K562 (cell line): Measurements from ENCODE around the gene NLGN2. TPM values are rescaled to one million over a fixed set of nuclear protein-coding genes. Genes with fewer than 3 reads are reported as not detected.

Experiments used
- ATAC-seq: fragments of 200-7000 bp; cut with Tn5 transposase; 3 replicates; pipeline ENCODE4 v1.9.1; 2020; ENCODE audit warnings: moderate library complexity
- BruUV-seq: library from RNA; stranded (reverse); fragments of 400-500 nt; replicated peaks from 2 replicates; lab custom pipeline; 2021; lab: Mats Ljungman, UMichigan
- CTCF ChIA-PET: fragments of 300-600 bp; formaldehyde crosslinking; extraction: SDS; loops from one replicate; lab custom pipeline; 2021; ENCODE audit warnings: low intra/inter-chr PET ratio; lab: Yijun Ruan, JAX
- POLR2A ChIA-PET: fragments of 300-600, 350-650 bp; sonication (Branson Sonifier 250); formaldehyde crosslinking; extraction: SDS; loops from one replicate; lab custom pipeline; 2021; ENCODE audit warnings: antibody characterized with exemption, inconsistent platforms; lab: Yijun Ruan, JAX
- DNase-seq, 4 experiments: peaks; one replicate each; pipeline versions ENCODE4 v3.0.0 to v3.0.0-alpha.2; 2011 to 2018; ENCODE audit warnings: low spot score in 3 of 4, mixed read lengths in 3 of 4; ENCODE audit errors: extremely low read depth in 1 of 4
- FAIRE-seq: peaks from 2 replicates; lab custom pipeline; 2011; peaks lifted over from hg19 to GRCh38; lab: Jason Lieb, UNC
- H2AFZ ChIP-seq: 2 replicates; pipeline ENCODE4 v1.6.0; 2011; ENCODE audit warnings: low read depth, low read length, control low read depth, inconsistent platforms
- H3K27ac ChIP-seq: fragments of 200-600 bp; 3 replicates; pipeline ENCODE4 v1.8.0; 2011; ENCODE audit warnings: low read depth, mild to moderate bottlenecking, control low read depth, inconsistent platforms, low read length, moderate library complexity, mixed read lengths; ENCODE audit errors: extremely low read depth
- H3K27me3 ChIP-seq, 2 experiments: fragments of 300-600 bp in 1 of 2; 2 replicates in 1 of 2; 3 replicates in 1 of 2; pipeline versions ENCODE4 v1.6.0 to v1.8.0; 2011; ENCODE audit warnings: inconsistent platforms in 2 of 2, low read length in 2 of 2, mild to moderate bottlenecking in 1 of 2, mixed read lengths in 1 of 2, moderate library complexity in 1 of 2; ENCODE audit not compliant: control insufficient read depth in 2 of 2, insufficient read depth in 2 of 2
- H3K36me3 ChIP-seq: fragments of 300-600 bp; 3 replicates; pipeline ENCODE4 v1.8.0; 2011; ENCODE audit warnings: mild to moderate bottlenecking, low read length, inconsistent platforms; ENCODE audit not compliant: control insufficient read depth, insufficient read depth
- H3K4me1 ChIP-seq, 2 experiments: fragments of 200-600 bp in 1 of 2; replicated peaks in 1 of 2; 2 replicates in 1 of 2; 3 replicates in 1 of 2; pipeline versions ENCODE4 v1.5.1 to v1.8.0; 2011; ENCODE audit warnings: inconsistent platforms in 2 of 2, low read length in 2 of 2, mild to moderate bottlenecking in 1 of 2, mixed read lengths in 1 of 2, moderate library complexity in 1 of 2; ENCODE audit not compliant: control insufficient read depth in 2 of 2, insufficient read depth in 2 of 2
- H3K4me2 ChIP-seq: 2 replicates; pipeline ENCODE4 v1.6.1; 2011; ENCODE audit warnings: low read length, control low read depth, inconsistent platforms, mixed read lengths; ENCODE audit not compliant: insufficient read depth
- H3K4me3 ChIP-seq: fragments of 200-600 bp; sonication (generic), shearing (Covaris generic); 2 replicates; pipeline ENCODE4 v1.5.1; 2016; ENCODE audit warnings: control low read depth, inconsistent platforms
- H3K79me2 ChIP-seq: fragments of 200-600 bp; 3 replicates; pipeline ENCODE4 v1.8.0; 2011; ENCODE audit warnings: low read length, inconsistent platforms; ENCODE audit not compliant: control insufficient read depth, insufficient read depth
- H3K9ac ChIP-seq, 2 experiments: 2 replicates each; pipeline versions ENCODE4 v1.6.0 to v1.6.1; 2011; ENCODE audit warnings: low read depth in 2 of 2, low read length in 2 of 2, control low read depth in 1 of 2, inconsistent platforms in 1 of 2, mild to moderate bottlenecking in 1 of 2, mixed read lengths in 1 of 2; ENCODE audit not compliant: insufficient read depth in 1 of 2
- H3K9me1 ChIP-seq: one replicate; pipeline ENCODE4 v1.6.0; 2011; ENCODE audit warnings: inconsistent platforms, mild to moderate bottlenecking, low read length, moderate library complexity; ENCODE audit not compliant: control insufficient read depth, insufficient read depth
- H3K9me3 ChIP-seq: replicated peaks from 2 replicates; pipeline ENCODE4 v1.5.1; 2011; ENCODE audit warnings: low read depth, low read length, inconsistent platforms; ENCODE audit not compliant: control insufficient read depth, insufficient read depth
- H4K20me1 ChIP-seq: replicated peaks from 2 replicates; pipeline ENCODE4 v1.6.1; 2011; ENCODE audit warnings: low read length, inconsistent platforms, mixed read lengths; ENCODE audit not compliant: control insufficient read depth, insufficient read depth
- CEBPG ChIP-seq, 3 experiments: fragments of 200-800 bp in 1 of 3; sonication (Bioruptor generic) in 1 of 3; sonication (generic) in 1 of 3; formaldehyde crosslinking in 1 of 3; IDR thresholded peaks in 2 of 3; conservative IDR thresholded peaks in 1 of 3; 2 replicates each; pipeline versions ENCODE4 v1.6.1 to v1.8.0; 2016 to 2022; ENCODE audit warnings: missing compliant biosample characterization in 2 of 3, missing genetic modification characterization in 2 of 3, mild to moderate bottlenecking in 1 of 3, missing genetic modification reagents in 1 of 3
- DACH1 ChIP-seq: fragments of 450-650 bp; IDR thresholded peaks from 2 replicates; pipeline ENCODE4 v1.6.1; 2018; ENCODE audit not compliant: partially characterized antibody
- FOXK1 ChIP-seq: sonication (generic); formaldehyde crosslinking; IDR thresholded peaks from 2 replicates; pipeline ENCODE4 v1.8.0; 2022; ENCODE audit warnings: missing genetic modification reagents, mild to moderate bottlenecking, borderline replicate concordance
- HDGF ChIP-seq: fragments of 450-650 bp; IDR thresholded peaks from 2 replicates; pipeline ENCODE4 v1.6.1; 2016
- HNRNPLL ChIP-seq: fragments of 200-400 bp; formaldehyde crosslinking; IDR thresholded peaks from 2 replicates; pipeline ENCODE4 v1.6.1; 2017; ENCODE audit warnings: low read length, low read depth, mild to moderate bottlenecking; ENCODE audit not compliant: poor library complexity, severe bottlenecking
- MCM7 ChIP-seq, 2 experiments: fragments of 450-650 bp; IDR thresholded peaks; 2 replicates each; pipeline ENCODE4 v1.6.1; 2016 to 2018
- MEF2A ChIP-seq: IDR thresholded peaks from 2 replicates; pipeline ENCODE4 v1.6.1; 2011; ENCODE audit warnings: low read depth, mild to moderate bottlenecking, low read length, moderate library complexity; ENCODE audit not compliant: control insufficient read depth
- PHF20 ChIP-seq: fragments of 450-650 bp; IDR thresholded peaks from 2 replicates; pipeline ENCODE4 v1.6.1; 2018; ENCODE audit not compliant: partially characterized antibody
- PTTG1 ChIP-seq: fragments of 450-650 bp; IDR thresholded peaks from 2 replicates; pipeline ENCODE4 v1.6.1; 2016; ENCODE audit warnings: low read depth, mild to moderate bottlenecking, missing genetic modification characterization, missing compliant biosample characterization
- RFX7 ChIP-seq: fragments of 250-450 bp; sonication (Bioruptor Pico); IDR thresholded peaks from 2 replicates; pipeline ENCODE4 v1.5.1; 2021; ENCODE audit warnings: mild to moderate bottlenecking
- SIN3A ChIP-seq, 2 experiments: fragments of 150-350 bp in 1 of 2; IDR thresholded peaks; 2 replicates each; pipeline ENCODE4 v1.6.1; 2011 to 2016; ENCODE audit warnings: borderline replicate concordance in 2 of 2, low read depth in 2 of 2, low read length in 2 of 2, mild to moderate bottlenecking in 2 of 2, moderate library complexity in 2 of 2; ENCODE audit not compliant: control insufficient read depth in 1 of 2
- SMARCC2 ChIP-seq: fragments of 450-650 bp; IDR thresholded peaks from 2 replicates; pipeline ENCODE4 v1.6.1; 2017; ENCODE audit warnings: antibody characterized with exemption, moderate library complexity, mild to moderate bottlenecking, low read depth
- XRCC4 ChIP-seq: IDR thresholded peaks from one replicate; pipeline ENCODE4 v1.6.1; 2011; ENCODE audit not compliant: insufficient read depth, insufficient read length; ENCODE audit errors: extremely low read depth
- ZNF324 ChIP-seq: fragments of 250-450 bp; sonication (Bioruptor Pico); IDR thresholded peaks from 2 replicates; pipeline ENCODE4 v1.4.0; 2020; ENCODE audit warnings: mild to moderate bottlenecking
- ZNF395 ChIP-seq: fragments of 200-800 bp; sonication (Bioruptor generic); IDR thresholded peaks from 2 replicates; pipeline ENCODE4 v1.6.1; 2017; ENCODE audit warnings: missing genetic modification characterization, missing compliant biosample characterization
- WGBS: fragments of 100-300 bp; shearing (Covaris generic); methylation state at CpG from one replicate; pipeline ENCODE4 v1.1.6; 2016; ENCODE audit warnings: low coverage, mixed read lengths; ENCODE audit not compliant: insufficient coverage; ENCODE audit errors: missing lambda C conversion rate; 5-methylcytosine and 5-hydroxymethylcytosine counted together
- in situ Hi-C: fragments of 300-500 bp; cut with MboI; formaldehyde crosslinking; loops from 4 replicates; pipeline ENCODE4 v1.15.0; 2018; ENCODE audit warnings: inconsistent platforms, mixed read lengths
- intact Hi-C: fragments of 100-400 bp; cut with micrococcal nuclease; formaldehyde crosslinking; loops from 2 replicates; pipeline ENCODE4 v1.14.2; 2022
- polyA plus RNA-seq, 8 experiments: library from polyadenylated mRNA; depleted of rRNA in 4 of 8; stranded (reverse) in 5 of 8; unstranded in 3 of 8; fragments of >200 nt; fragmentation: Nextera tagmentation in 2 of 8; fragmentation: Illumina TruSeq in 1 of 8; extraction: Ambion mirVana in 2 of 8; extraction: Trizol in 1 of 8; gene quantifications; 2 replicates each; pipeline versions ENCODE4 v1.2.1 to v1.2.3, GENCODE V29; 2011 to 2014; ENCODE audit warnings: inconsistent platforms in 1 of 8, missing spikeins in 1 of 8
- total RNA-seq, 7 experiments: library from RNA; depleted of rRNA in 6 of 7; stranded (reverse); fragments of >200 nt in 6 of 7; fragmentation: Illumina TruSeq in 2 of 7; extraction: Trizol in 2 of 7; gene quantifications; 2 replicates each; pipeline versions ENCODE4 v1.2.1 to v1.2.3, GENCODE V29; 2011 to 2021; ENCODE audit warnings: low replicate concordance in 1 of 7
- TF ChIP-seq, protein P1 (sequence below): IDR thresholded peaks from 3 replicates; pipeline ENCODE4 v1.6.1; 2011; ENCODE audit warnings: borderline replicate concordance, mild to moderate bottlenecking, moderate library complexity; ENCODE audit not compliant: insufficient read length; ENCODE audit errors: extremely low read depth

Gene NLGN2
- total and polyA plus RNA-seq, 9 of the 15 experiments (the other 6 are each of a cell fraction or from before 2014, with no cell fraction given), result 0.11 to 7.8 (median 0.77) TPM

GRCh38 chr17:7435676-7436555 is 28.3 kb downstream of the NLGN2 start:
- in situ Hi-C loops (no loop called here), intact Hi-C loops (loop anchor here (5.0 kb wide), 2 partner anchors 34 to 46 kb away; partner anchors contain the start of genes POLR2A, SLC35G6 and TMEM256)
- BruUV-seq, result TSS peak; percentile 82
- Histone ChIP-seq H3K9me1 (no peaks in the 10 kb centered on the region), H3K27ac (peak overlapping the region; percentile 75), H3K4me1 (peaks cover 15 to 59% of the 10 kb centered on the region in 2 experiments; a peak in 4 of 5 replicates), H3K9ac (peak overlapping the region; percentile 64 to 90), H3K4me2 (peak overlapping the region; percentile 90), H3K79me2 (peaks cover 7% of the 10 kb centered on the region; the same call in 2 of the 3 replicates), H4K20me1 (no peaks in the 10 kb centered on the region), H3K4me3 (peak overlapping the region; percentile 64), H2AFZ (peak overlapping the region; percentile 92), H3K27me3 (no peaks in the 10 kb centered on the region), H3K9me3 (no peaks in the 10 kb centered on the region), H3K36me3 (no peaks in the 10 kb centered on the region)
- peak; percentile 72 for ATAC-seq
- FAIRE-seq, result peak; percentile 32
- peak; percentile 47 to 69 (median 54) for DNase-seq
- WGBS, result 22% methylated on average over 19 of the region's 49 CpGs
- POLR2A ChIA-PET, result interaction anchor here (0.5 to 4.2 kb wide), 10 partner anchors 8 to 556 kb away, joined by 3 to 21 read pairs (median 4); partner anchors contain the start of genes POLR2A, SPEM2 and TP53
- CTCF ChIA-PET, result no interaction called here
- TF ChIP-seq MEF2A, result no peak
- TF ChIP-seq, protein P1, sequence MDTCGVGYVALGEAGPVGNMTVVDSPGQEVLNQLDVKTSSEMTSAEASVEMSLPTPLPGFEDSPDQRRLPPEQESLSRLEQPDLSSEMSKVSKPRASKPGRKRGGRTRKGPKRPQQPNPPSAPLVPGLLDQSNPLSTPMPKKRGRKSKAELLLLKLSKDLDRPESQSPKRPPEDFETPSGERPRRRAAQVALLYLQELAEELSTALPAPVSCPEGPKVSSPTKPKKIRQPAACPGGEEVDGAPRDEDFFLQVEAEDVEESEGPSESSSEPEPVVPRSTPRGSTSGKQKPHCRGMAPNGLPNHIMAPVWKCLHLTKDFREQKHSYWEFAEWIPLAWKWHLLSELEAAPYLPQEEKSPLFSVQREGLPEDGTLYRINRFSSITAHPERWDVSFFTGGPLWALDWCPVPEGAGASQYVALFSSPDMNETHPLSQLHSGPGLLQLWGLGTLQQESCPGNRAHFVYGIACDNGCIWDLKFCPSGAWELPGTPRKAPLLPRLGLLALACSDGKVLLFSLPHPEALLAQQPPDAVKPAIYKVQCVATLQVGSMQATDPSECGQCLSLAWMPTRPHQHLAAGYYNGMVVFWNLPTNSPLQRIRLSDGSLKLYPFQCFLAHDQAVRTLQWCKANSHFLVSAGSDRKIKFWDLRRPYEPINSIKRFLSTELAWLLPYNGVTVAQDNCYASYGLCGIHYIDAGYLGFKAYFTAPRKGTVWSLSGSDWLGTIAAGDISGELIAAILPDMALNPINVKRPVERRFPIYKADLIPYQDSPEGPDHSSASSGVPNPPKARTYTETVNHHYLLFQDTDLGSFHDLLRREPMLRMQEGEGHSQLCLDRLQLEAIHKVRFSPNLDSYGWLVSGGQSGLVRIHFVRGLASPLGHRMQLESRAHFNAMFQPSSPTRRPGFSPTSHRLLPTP, result no peak
- TF ChIP-seq XRCC4, result no peak
- TF ChIP-seq CEBPG (CRISPR knock-in tag; IDR thresholded peaks at IDR 0.05), result no peak
- TF ChIP-seq CEBPG (tag; conservative IDR thresholded peaks at IDR 0.05 in 1 of 2, IDR thresholded peaks at IDR 0.05 in 1 of 2), result no peak
- no peak for TF ChIP-seq FOXK1
- peak; percentile 95 for TF ChIP-seq HNRNPLL
- TF ChIP-seq DACH1, result peak; percentile 22
- TF ChIP-seq MCM7 (IDR thresholded peaks at IDR 0.05), result no peak
- no peak for TF ChIP-seq ZNF324
- TF ChIP-seq ZNF395 (CRISPR knock-in tag), result 0 out of 2 replicates have a peak, but pooled peaks have one; percentile 43
- TF ChIP-seq PHF20, result no peak
- TF ChIP-seq SIN3A (IDR thresholded peaks at IDR 0.05; ENCODE audit: borderline replicate concordance in 2 of 2, control insufficient read depth in 1 of 2, low read depth in 2 of 2, low read length in 2 of 2), result peak in 1 of 2 experiments; percentile 59; a peak in 1 of 4 replicates
- no peak for TF ChIP-seq HDGF
- TF ChIP-seq RFX7 (CRISPR knock-in tag), result no peak
- TF ChIP-seq SMARCC2, result no peak
- TF ChIP-seq PTTG1 (tag), result no peak
